Caco-2 (cell line): ENCODE data around the gene NUTM1. TPM values are rescaled to one million over a fixed set of nuclear protein-coding genes. Genes with fewer than 3 reads are reported as not detected.

ENCODE experiments used
- BruUV-seq: library from RNA; stranded (reverse); fragments of 400-500 nt; replicated peaks from 2 replicates; lab custom pipeline; 2021; lab: Mats Ljungman, UMichigan
- CTCF ChIA-PET: fragments of 300-600 bp; sonication (Branson Sonifier 250); formaldehyde crosslinking; loops from one replicate; lab custom pipeline; 2022; ENCODE audit warnings: antibody characterized with exemption; lab: Charles Lee
- POLR2A ChIA-PET: fragments of 300-600 bp; sonication (Branson Sonifier 250); formaldehyde crosslinking; loops from one replicate; lab custom pipeline; 2022; ENCODE audit warnings: antibody characterized with exemption; lab: Charles Lee
- DNase-seq, 2 experiments: peaks; one replicate each; pipeline versions ENCODE4 v3.0.0 to v3.0.0-alpha.2; 2020 to 2022
- H3K27me3 ChIP-seq: replicated peaks from 2 replicates; pipeline ENCODE4 v1.6.0; 2011; ENCODE audit warnings: low read length; ENCODE audit not compliant: control insufficient read depth, insufficient read depth
- H3K36me3 ChIP-seq: 2 replicates; pipeline ENCODE4 v1.5.1; 2011; ENCODE audit warnings: low read length; ENCODE audit not compliant: control insufficient read depth, insufficient read depth
- H3K4me1 ChIP-seq: fragments of 250-450 bp; sonication (Bioruptor Pico); 2 replicates; pipeline ENCODE4 v1.5.1; 2020; ENCODE audit warnings: mild to moderate bottlenecking
- H3K4me3 ChIP-seq: 2 replicates; pipeline ENCODE4 v1.5.1; 2011; ENCODE audit warnings: low read depth, mild to moderate bottlenecking, control low read depth, low read length
- H3K9me3 ChIP-seq: fragments of 250-450 bp; sonication (Bioruptor Pico); 2 replicates; pipeline ENCODE4 v1.5.1; 2020; ENCODE audit warnings: mild to moderate bottlenecking, moderate library complexity
- H3K27ac Mint-ChIP-seq: one replicate; pipeline ENCODE4 v1.8.0; 2022; ENCODE audit warnings: mixed read lengths; ENCODE audit not compliant: unreplicated experiment
- H3K27me3 Mint-ChIP-seq: one replicate; pipeline ENCODE4 v1.8.0; 2022; ENCODE audit warnings: mixed read lengths; ENCODE audit not compliant: insufficient read depth, unreplicated experiment
- H3K36me3 Mint-ChIP-seq: one replicate; pipeline ENCODE4 v1.8.0; 2022; ENCODE audit warnings: mild to moderate bottlenecking, mixed read lengths; ENCODE audit not compliant: insufficient read depth, unreplicated experiment
- H3K4me1 Mint-ChIP-seq: one replicate; pipeline ENCODE4 v1.8.0; 2022; ENCODE audit warnings: low read depth, mixed read lengths; ENCODE audit not compliant: unreplicated experiment
- H3K4me3 Mint-ChIP-seq: one replicate; pipeline ENCODE4 v1.8.0; 2022; ENCODE audit warnings: mild to moderate bottlenecking, moderate library complexity, mixed read lengths; ENCODE audit not compliant: unreplicated experiment
- H3K9me3 Mint-ChIP-seq: one replicate; pipeline ENCODE4 v1.8.0; 2022; ENCODE audit warnings: mixed read lengths; ENCODE audit not compliant: unreplicated experiment
- CTCF ChIP-seq, 2 experiments: fragments of 200-600 bp in 1 of 2; IDR thresholded peaks; 1 replicate in 1 of 2; 2 replicates in 1 of 2; pipeline versions ENCODE4 v1.5.1 to v1.8.0; 2011 to 2022; ENCODE audit warnings: antibody characterized with exemption in 1 of 2, control low read depth in 1 of 2, inconsistent platforms in 1 of 2, low read depth in 1 of 2, low read length in 1 of 2, mild to moderate bottlenecking in 1 of 2, moderate library complexity in 1 of 2; ENCODE audit not compliant: insufficient read depth in 1 of 2, severe bottlenecking in 1 of 2, unreplicated experiment in 1 of 2
- intact Hi-C: fragments of 100-400 bp; cut with micrococcal nuclease; formaldehyde crosslinking; loops from one replicate; pipeline ENCODE4 v1.10.0; 2022; ENCODE audit not compliant: unreplicated experiment
- total RNA-seq: library from RNA; stranded (reverse); gene quantifications from 2 replicates; pipeline ENCODE4 v1.2.3, GENCODE V29; 2022

The NUTM1 gene
- total RNA-seq, 1 experiment from 2014 or later, result not detected

DNA sequence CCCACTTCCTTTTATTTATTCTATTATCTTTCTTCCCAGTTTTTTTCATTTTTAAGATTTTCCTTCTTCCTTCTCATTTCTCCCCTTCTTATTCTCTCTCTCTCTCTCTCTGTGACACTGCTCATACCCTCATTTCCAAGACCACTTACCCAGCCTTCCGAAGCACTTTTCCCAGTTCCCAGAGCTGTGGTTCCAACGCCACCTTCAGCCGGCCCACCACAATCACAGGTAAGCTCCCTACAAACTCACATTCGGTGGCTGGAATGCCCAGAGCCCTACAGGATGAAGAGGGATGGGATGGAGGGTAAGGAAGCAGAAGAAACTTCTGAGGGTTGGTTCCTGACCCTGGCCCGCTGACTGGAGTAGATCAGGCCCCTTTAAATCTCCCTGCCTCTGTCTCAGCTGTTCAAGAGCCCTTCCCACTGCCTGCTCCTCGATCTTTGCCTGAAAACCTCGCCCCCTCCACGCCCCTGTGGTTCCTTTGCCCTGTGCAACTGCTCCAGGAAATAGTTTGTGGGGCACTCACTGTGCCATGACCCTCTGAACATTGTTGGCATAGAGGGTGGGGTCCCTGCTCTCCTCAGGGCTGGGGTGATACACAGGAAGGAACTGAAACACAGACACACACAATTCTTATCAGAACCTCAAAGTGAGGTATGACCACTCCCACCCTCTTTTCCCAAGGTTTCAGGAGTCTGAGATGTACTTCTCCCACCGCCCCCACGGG lies 19.1 kb downstream of the NUTM1 start:
- POLR2A ChIA-PET, result no interaction called here
- intact Hi-C loops, result no loop called here
- TF ChIP-seq CTCF (IDR thresholded peaks at IDR 0.05; ENCODE audit: insufficient read depth in 1 of 2, low read depth in 1 of 2, low read length in 1 of 2, severe bottlenecking in 1 of 2, unreplicated experiment in 1 of 2), result no peak
- peak overlapping the region; percentile 5 for H3K27ac Mint-ChIP-seq
- no peak overlapping the region for H3K4me3 Mint-ChIP-seq
- CTCF ChIA-PET, result interaction anchor here (0.6 kb wide), 2 partner anchors 19 to 43 kb away, joined by 3 read pairs; partner anchors contain the start of genes NOP10 and NUTM1
- Histone ChIP-seq H3K9me3 (no peaks in the 10 kb centered on the region), H3K27me3 (no peaks in the 10 kb centered on the region), H3K4me3 (no peak overlapping the region), H3K4me1 (peaks cover 22% of the 10 kb centered on the region), H3K36me3 (0 out of 2 replicates have a peak, but pooled peaks cover 2% of the 10 kb centered on the region)
- no TSS peak for BruUV-seq
- H3K36me3 Mint-ChIP-seq, result peaks cover 30% of the 10 kb centered on the region
- H3K9me3 Mint-ChIP-seq, result no peaks in the 10 kb centered on the region
- peaks cover 22% of the 10 kb centered on the region for H3K4me1 Mint-ChIP-seq
- DNase-seq, result no peak
- no peaks in the 10 kb centered on the region for H3K27me3 Mint-ChIP-seq

DNA sequence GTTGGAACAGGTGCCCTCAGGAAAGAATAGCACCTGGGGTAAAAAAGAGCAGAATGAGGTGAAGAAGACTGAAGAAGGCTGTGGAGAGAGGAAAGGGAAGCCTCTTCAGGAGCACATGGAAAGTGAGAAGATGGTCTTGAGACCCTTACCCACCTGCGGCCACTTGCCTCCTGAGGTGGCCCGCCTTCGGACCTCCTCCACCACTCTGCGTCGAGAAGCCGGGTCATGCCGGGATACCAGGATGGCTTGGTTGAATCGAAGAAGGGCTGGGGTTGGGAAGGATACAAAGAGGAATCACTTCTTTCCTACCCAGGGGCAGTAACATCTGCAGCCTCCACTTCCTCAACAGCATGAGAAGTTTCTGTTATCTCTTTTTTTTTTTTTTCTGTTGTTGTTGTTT lies 20.9 kb downstream of the NUTM1 start:
- no peak for DNase-seq
- H3K27me3 Mint-ChIP-seq, result no peaks in the 10 kb centered on the region
- Histone ChIP-seq H3K9me3 (no peaks in the 10 kb centered on the region), H3K27me3 (no peaks in the 10 kb centered on the region), H3K4me1 (peaks cover 22% of the 10 kb centered on the region), H3K36me3 (no peaks in the 10 kb centered on the region), H3K4me3 (no peak overlapping the region)
- no peak overlapping the region for H3K4me3 Mint-ChIP-seq
- CTCF ChIA-PET, result no interaction called here
- H3K9me3 Mint-ChIP-seq, result no peaks in the 10 kb centered on the region
- no peak overlapping the region for H3K27ac Mint-ChIP-seq
- BruUV-seq, result no TSS peak
- peaks cover 24% of the 10 kb centered on the region for H3K36me3 Mint-ChIP-seq
- POLR2A ChIA-PET, result no interaction called here
- TF ChIP-seq CTCF (IDR thresholded peaks at IDR 0.05; ENCODE audit: insufficient read depth in 1 of 2, low read depth in 1 of 2, low read length in 1 of 2, severe bottlenecking in 1 of 2, unreplicated experiment in 1 of 2), result no peak
- intact Hi-C loops, result no loop called here
- H3K4me1 Mint-ChIP-seq, result peaks cover 16% of the 10 kb centered on the region

DNA sequence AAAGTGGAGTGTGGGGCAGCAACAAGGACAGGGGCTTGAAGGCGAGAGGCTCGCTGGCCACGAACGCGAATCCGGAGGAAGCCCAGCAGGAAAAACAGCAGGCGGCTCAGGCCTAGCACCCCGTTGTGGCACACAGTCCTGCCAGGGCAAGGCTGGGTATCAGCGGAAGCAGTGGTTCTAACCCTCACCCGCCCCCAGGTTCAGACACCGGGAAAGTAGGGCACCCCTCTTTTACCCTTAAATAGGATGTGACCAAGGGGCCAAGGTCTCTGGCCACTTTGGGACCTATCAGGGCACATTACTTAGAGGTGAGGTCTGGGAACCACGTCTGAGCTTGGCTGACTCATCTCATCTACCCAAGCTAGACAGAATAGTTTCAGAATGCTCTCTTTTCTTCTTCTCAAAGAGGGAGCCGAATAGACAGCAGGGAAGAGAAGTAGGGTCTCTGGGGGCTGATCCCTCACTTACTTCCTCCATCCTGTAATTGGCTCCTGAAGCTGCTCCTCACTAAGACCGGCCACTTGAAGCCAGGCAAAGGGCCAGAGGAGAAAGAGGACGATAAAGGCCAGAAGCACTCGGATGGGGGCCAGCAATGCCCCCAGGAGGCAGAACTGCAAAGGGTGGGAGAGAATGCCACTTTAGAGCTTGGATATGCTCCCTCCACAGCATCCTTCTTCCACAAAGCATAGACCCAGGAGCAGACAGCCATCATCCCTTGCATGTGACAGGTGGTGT lies 22.1 kb downstream of the NUTM1 start:
- no peak for DNase-seq
- Mint-ChIP-seq H3K4me1 (peaks cover 10% of the 10 kb centered on the region), H3K9me3 (no peaks in the 10 kb centered on the region), H3K4me3 (peak overlapping the region; percentile 94), H3K27me3 (no peaks in the 10 kb centered on the region), H3K36me3 (peaks cover 17% of the 10 kb centered on the region), H3K27ac (peak overlapping the region; percentile 60)
- no peaks in the 10 kb centered on the region for H3K27me3 ChIP-seq
- no peaks in the 10 kb centered on the region for H3K9me3 ChIP-seq
- H3K4me1 ChIP-seq, result peaks cover 13% of the 10 kb centered on the region
- H3K36me3 ChIP-seq, result no peaks in the 10 kb centered on the region
- no peak overlapping the region for H3K4me3 ChIP-seq
- ChIA-PET CTCF (no interaction called here), POLR2A (interaction anchor here (0.8 kb wide), 2 partner anchors 27 to 72 kb away, joined by 3 to 4 read pairs; partner anchors contain the start of gene GOLGA8A)
- intact Hi-C loops, result loop anchor here (5.0 kb wide), 1 partner anchor 263 kb away; the partner anchor contains the start of genes EMC7 and PGBD4
- BruUV-seq, result no TSS peak
- no peak for TF ChIP-seq CTCF (IDR thresholded peaks at IDR 0.05; ENCODE audit: insufficient read depth in 1 of 2, low read depth in 1 of 2, low read length in 1 of 2, severe bottlenecking in 1 of 2, unreplicated experiment in 1 of 2)
